Measurements from ENCODE around the gene ART5.

The ART5 gene

GRCh38 chr11:3642071-3642951, 519 bp upstream of the ART5 start:
- peak overlapping the region; percentile 48 for H3K4me3 ChIP-seq (ENCODE audit: low read depth, low read length)
- in situ Hi-C loops (cut with HindIII; ENCODE audit: low sequenced_read_pairs), result no loop called here
- TF ChIP-seq, protein P1, sequence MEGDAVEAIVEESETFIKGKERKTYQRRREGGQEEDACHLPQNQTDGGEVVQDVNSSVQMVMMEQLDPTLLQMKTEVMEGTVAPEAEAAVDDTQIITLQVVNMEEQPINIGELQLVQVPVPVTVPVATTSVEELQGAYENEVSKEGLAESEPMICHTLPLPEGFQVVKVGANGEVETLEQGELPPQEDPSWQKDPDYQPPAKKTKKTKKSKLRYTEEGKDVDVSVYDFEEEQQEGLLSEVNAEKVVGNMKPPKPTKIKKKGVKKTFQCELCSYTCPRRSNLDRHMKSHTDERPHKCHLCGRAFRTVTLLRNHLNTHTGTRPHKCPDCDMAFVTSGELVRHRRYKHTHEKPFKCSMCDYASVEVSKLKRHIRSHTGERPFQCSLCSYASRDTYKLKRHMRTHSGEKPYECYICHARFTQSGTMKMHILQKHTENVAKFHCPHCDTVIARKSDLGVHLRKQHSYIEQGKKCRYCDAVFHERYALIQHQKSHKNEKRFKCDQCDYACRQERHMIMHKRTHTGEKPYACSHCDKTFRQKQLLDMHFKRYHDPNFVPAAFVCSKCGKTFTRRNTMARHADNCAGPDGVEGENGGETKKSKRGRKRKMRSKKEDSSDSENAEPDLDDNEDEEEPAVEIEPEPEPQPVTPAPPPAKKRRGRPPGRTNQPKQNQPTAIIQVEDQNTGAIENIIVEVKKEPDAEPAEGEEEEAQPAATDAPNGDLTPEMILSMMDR (IDR thresholded peaks at IDR 0.05; ENCODE audit: low read depth, low read length), result no peak
- peak; percentile 79 for DNase-seq (ENCODE audit: low read depth, low spot score)

GRCh38 chr11:3641191-3641590, 601 bp downstream of the ART5 start:
- TF ChIP-seq, protein P1 (IDR thresholded peaks at IDR 0.05; ENCODE audit: low read depth, low read length), result no peak

DNA sequence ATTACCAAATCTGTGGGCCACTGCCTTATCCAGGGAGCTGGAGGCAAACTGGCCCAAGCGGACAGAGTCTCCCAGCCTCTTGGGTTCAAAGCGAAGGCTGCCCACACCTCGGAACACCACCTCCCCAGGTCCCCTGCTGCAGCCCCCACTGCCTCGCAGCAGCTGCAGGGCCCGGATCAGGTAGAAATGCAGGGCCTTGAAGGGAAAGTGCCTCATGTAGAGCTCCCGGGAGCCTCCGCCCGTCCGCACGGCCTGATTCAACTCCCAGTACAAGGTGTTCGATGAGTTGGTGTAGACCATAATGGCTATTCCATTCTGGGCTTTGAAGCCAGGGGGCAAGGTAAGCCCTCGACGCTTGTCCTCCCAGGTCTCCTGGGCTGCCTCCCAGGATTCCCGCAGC, 2.0 kb downstream of the ART5 start:
- in situ Hi-C loops (cut with HindIII; ENCODE audit: low sequenced_read_pairs), result no loop called here

More at GRCh38 chr11:3641191-3641590, 601 bp downstream of the ART5 start:
- no peak for DNase-seq (ENCODE audit: low read depth, low spot score)
- in situ Hi-C loops (cut with HindIII; ENCODE audit: low sequenced_read_pairs), result no loop called here
- no peak overlapping the region for H3K4me3 ChIP-seq (ENCODE audit: low read depth, low read length)

GRCh38 chr11:3638513-3638912, 3.3 kb downstream of the ART5 start:
- H3K4me3 ChIP-seq (ENCODE audit: low read depth, low read length), result no peak overlapping the region
- TF ChIP-seq, protein P1 (IDR thresholded peaks at IDR 0.05; ENCODE audit: low read depth, low read length), result no peak
- DNase-seq (ENCODE audit: low read depth, low spot score), result no peak
- in situ Hi-C loops (cut with HindIII; ENCODE audit: low sequenced_read_pairs), result no loop called here

More for the DNA sequence above, 2.0 kb downstream of the ART5 start:
- TF ChIP-seq, protein P1 (IDR thresholded peaks at IDR 0.05; ENCODE audit: low read depth, low read length), result no peak
- H3K4me3 ChIP-seq (ENCODE audit: low read depth, low read length), result no peak overlapping the region
- no peak for DNase-seq (ENCODE audit: low read depth, low spot score)

DNA sequence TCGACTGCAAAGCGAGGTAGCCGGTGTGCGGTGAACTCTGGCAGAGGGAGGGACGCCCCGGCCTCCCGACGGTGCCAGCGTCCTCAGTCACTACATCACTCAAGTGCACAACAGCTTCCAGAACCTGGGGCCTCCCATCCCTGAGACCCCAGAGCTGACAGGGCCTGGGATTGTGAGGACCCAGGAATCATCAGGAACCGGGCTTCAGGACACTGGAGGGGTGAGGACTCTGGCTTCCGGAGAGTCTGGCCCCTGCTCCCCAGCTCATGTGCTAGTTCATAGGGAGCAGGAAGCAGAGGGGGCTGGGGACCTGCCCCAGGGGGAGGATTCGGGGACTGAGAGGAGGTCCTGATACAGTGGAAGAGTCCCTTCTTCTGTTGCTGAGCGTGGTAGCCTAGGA, 4.6 kb downstream of the ART5 start:
- no peak for DNase-seq (ENCODE audit: low read depth, low spot score)
- in situ Hi-C loops (cut with HindIII; ENCODE audit: low sequenced_read_pairs), result no loop called here
- H3K4me3 ChIP-seq (ENCODE audit: low read depth, low read length), result no peak overlapping the region
- TF ChIP-seq, protein P1 (IDR thresholded peaks at IDR 0.05; ENCODE audit: low read depth, low read length), result no peak

DNA sequence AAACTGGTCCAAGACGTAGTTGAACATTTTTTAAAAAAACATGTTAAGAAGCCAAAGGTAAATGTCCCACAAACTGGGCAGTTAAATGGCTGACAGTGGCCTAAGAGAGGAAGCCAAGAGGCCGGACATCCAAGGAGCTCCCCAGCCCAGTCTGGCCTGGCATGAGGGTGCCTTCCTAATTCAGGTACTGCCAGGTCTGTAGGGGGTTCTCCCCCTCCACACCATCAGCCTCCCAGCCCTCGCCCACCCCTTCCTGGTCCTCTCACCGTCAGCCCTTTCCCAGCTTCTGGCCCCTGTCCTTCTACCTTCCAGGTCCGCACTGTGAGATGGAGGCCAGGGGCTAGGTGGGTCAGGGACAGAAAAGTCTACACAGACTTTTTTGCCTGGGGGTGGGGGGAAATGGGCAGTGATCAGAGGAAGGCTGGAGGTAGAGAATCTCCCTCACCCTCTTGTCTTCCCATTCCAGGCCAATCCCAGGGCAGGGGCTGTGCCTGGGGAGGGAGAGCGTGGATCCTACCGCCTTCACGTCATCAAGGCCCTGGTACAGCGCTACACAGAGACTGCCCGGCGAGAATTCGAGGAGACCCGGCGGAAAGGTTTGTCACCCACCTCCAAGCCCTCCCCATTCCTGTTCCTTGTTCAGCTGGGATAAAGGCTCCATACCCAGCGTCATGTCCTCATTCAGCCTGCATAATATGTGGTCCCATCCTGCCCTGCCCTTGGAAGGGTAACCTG, 6.0 kb downstream of the ART5 start:
- in situ Hi-C loops (cut with HindIII; ENCODE audit: low sequenced_read_pairs), result no loop called here
- H3K4me3 ChIP-seq (ENCODE audit: low read depth, low read length), result no peak overlapping the region
- TF ChIP-seq, protein P1 (IDR thresholded peaks at IDR 0.05; ENCODE audit: low read depth, low read length), result no peak
- DNase-seq (ENCODE audit: low read depth, low spot score), result no peak

Data from astrocyte of the spinal cord (primary cell).